ENCODE results near the gene PSMB2.

Gene PSMB2

GRCh38 chr1:35572296-35572695 lies 69.0 kb downstream of the PSMB2 start:
- H3K27ac ChIP-seq (ENCODE audit: low read length): no peak overlapping the region
- no peaks in the 10 kb centered on the region for H3K9me3 ChIP-seq (ENCODE audit: control insufficient read depth in 2 of 2, low read length in 2 of 2)
- H3K4me1 ChIP-seq (ENCODE audit: control insufficient read depth, insufficient read depth, low read length): peaks cover 21% of the 10 kb centered on the region
- no peak overlapping the region for H3K4me3 ChIP-seq (ENCODE audit: low read length in 2 of 2)
- H3K27me3 ChIP-seq (ENCODE audit: control insufficient read depth in 1 of 2, insufficient read depth in 2 of 2, low read length in 2 of 2): peaks cover 54 to 64% of the 10 kb centered on the region in 2 donors
- H3K9ac ChIP-seq (ENCODE audit: low read length in 2 of 2): no peak overlapping the region
- peaks cover 0 to 2% of the 10 kb centered on the region in 2 donors for H3K36me3 ChIP-seq (ENCODE audit: control insufficient read depth in 2 of 2, insufficient read depth in 2 of 2, low read length in 2 of 2)

- H3K4me1 ChIP-seq (ENCODE audit: control insufficient read depth, insufficient read depth, low read length): peaks cover 12% of the 10 kb centered on the region
- H3K9ac ChIP-seq (ENCODE audit: low read length in 2 of 2): no peak overlapping the region
- H3K36me3 ChIP-seq (ENCODE audit: control insufficient read depth in 2 of 2, insufficient read depth in 2 of 2, low read length in 2 of 2): peaks cover 0 to 6% of the 10 kb centered on the region in 2 donors
- no peak overlapping the region for H3K4me3 ChIP-seq (ENCODE audit: low read length in 2 of 2)
- no peaks in the 10 kb centered on the region for H3K9me3 ChIP-seq (ENCODE audit: control insufficient read depth in 2 of 2, low read length in 2 of 2)
- H3K27ac ChIP-seq (ENCODE audit: low read length): no peak overlapping the region
- H3K27me3 ChIP-seq (ENCODE audit: control insufficient read depth in 1 of 2, insufficient read depth in 2 of 2, low read length in 2 of 2): peaks cover 47 to 55% of the 10 kb centered on the region in 2 donors
These were observed 70.1 kb downstream of the PSMB2 start for GRCh38 chr1:35571263-35571662.

- Histone ChIP-seq H3K27me3 (ENCODE audit: control insufficient read depth in 1 of 2, insufficient read depth in 2 of 2, low read length in 2 of 2) (peaks cover 41 to 49% of the 10 kb centered on the region in 2 donors), H3K4me3 (ENCODE audit: low read length in 2 of 2) (no peak overlapping the region), H3K9me3 (ENCODE audit: control insufficient read depth in 2 of 2, low read length in 2 of 2) (no peaks in the 10 kb centered on the region), H3K36me3 (ENCODE audit: control insufficient read depth in 2 of 2, insufficient read depth in 2 of 2, low read length in 2 of 2) (peaks cover 0 to 9% of the 10 kb centered on the region in 2 donors), H3K27ac (ENCODE audit: low read length) (no peak overlapping the region), H3K4me1 (ENCODE audit: control insufficient read depth, insufficient read depth, low read length) (peaks cover 12% of the 10 kb centered on the region), H3K9ac (ENCODE audit: low read length in 2 of 2) (no peak overlapping the region)
These were observed 70.7 kb downstream of the PSMB2 start for GRCh38 chr1:35570589-35571137.

GRCh38 chr1:35569936-35570335 lies 71.4 kb downstream of the PSMB2 start:
- no peak overlapping the region for H3K4me3 ChIP-seq (ENCODE audit: low read length in 2 of 2)
- H3K27me3 ChIP-seq (ENCODE audit: control insufficient read depth in 1 of 2, insufficient read depth in 2 of 2, low read length in 2 of 2): peaks cover 34 to 42% of the 10 kb centered on the region in 2 donors
- H3K9ac ChIP-seq (ENCODE audit: low read length in 2 of 2): no peak overlapping the region
- no peaks in the 10 kb centered on the region for H3K9me3 ChIP-seq (ENCODE audit: control insufficient read depth in 2 of 2, low read length in 2 of 2)
- peaks cover 3 to 9% of the 10 kb centered on the region in 2 donors for H3K36me3 ChIP-seq (ENCODE audit: control insufficient read depth in 2 of 2, insufficient read depth in 2 of 2, low read length in 2 of 2)
- no peak overlapping the region for H3K27ac ChIP-seq (ENCODE audit: low read length)
- peaks cover 12% of the 10 kb centered on the region for H3K4me1 ChIP-seq (ENCODE audit: control insufficient read depth, insufficient read depth, low read length)

- peaks cover 28 to 33% of the 10 kb centered on the region in 2 donors for H3K27me3 ChIP-seq (ENCODE audit: control insufficient read depth in 1 of 2, insufficient read depth in 2 of 2, low read length in 2 of 2)
- peaks cover 16% of the 10 kb centered on the region for H3K4me1 ChIP-seq (ENCODE audit: control insufficient read depth, insufficient read depth, low read length)
- peaks cover 3 to 12% of the 10 kb centered on the region in 2 donors for H3K36me3 ChIP-seq (ENCODE audit: control insufficient read depth in 2 of 2, insufficient read depth in 2 of 2, low read length in 2 of 2)
- H3K9ac ChIP-seq (ENCODE audit: low read length in 2 of 2): no peak overlapping the region
- H3K9me3 ChIP-seq (ENCODE audit: control insufficient read depth in 2 of 2, low read length in 2 of 2): no peaks in the 10 kb centered on the region
- H3K4me3 ChIP-seq (ENCODE audit: low read length in 2 of 2): no peak overlapping the region
- H3K27ac ChIP-seq (ENCODE audit: low read length): no peak overlapping the region
These were observed 72.3 kb downstream of the PSMB2 start for GRCh38 chr1:35568975-35569395.

- no peak overlapping the region for H3K27ac ChIP-seq (ENCODE audit: low read length)
These were observed 73.3 kb downstream of the PSMB2 start for GRCh38 chr1:35567947-35568558.

GRCh38 chr1:35565742-35566133 lies 75.6 kb downstream of the PSMB2 start:
- H3K4me1 ChIP-seq (ENCODE audit: control insufficient read depth, insufficient read depth, low read length): peaks cover 16% of the 10 kb centered on the region
- H3K9me3 ChIP-seq (ENCODE audit: control insufficient read depth in 2 of 2, low read length in 2 of 2): no peaks in the 10 kb centered on the region
- peaks cover 3 to 20% of the 10 kb centered on the region in 2 donors for H3K36me3 ChIP-seq (ENCODE audit: control insufficient read depth in 2 of 2, insufficient read depth in 2 of 2, low read length in 2 of 2)
- no peak overlapping the region for H3K27ac ChIP-seq (ENCODE audit: low read length)
- no peak overlapping the region for H3K9ac ChIP-seq (ENCODE audit: low read length in 2 of 2)
- H3K27me3 ChIP-seq (ENCODE audit: control insufficient read depth in 1 of 2, insufficient read depth in 2 of 2, low read length in 2 of 2): peaks cover 5% of the 10 kb centered on the region in 2 donors
- H3K4me3 ChIP-seq (ENCODE audit: low read length in 2 of 2): no peak overlapping the region

More at GRCh38 chr1:35567947-35568558, 73.3 kb downstream of the PSMB2 start:
- peaks cover 3 to 15% of the 10 kb centered on the region in 2 donors for H3K36me3 ChIP-seq (ENCODE audit: control insufficient read depth in 2 of 2, insufficient read depth in 2 of 2, low read length in 2 of 2)
- H3K4me1 ChIP-seq (ENCODE audit: control insufficient read depth, insufficient read depth, low read length): peaks cover 8% of the 10 kb centered on the region
- peaks cover 23 to 24% of the 10 kb centered on the region in 2 donors for H3K27me3 ChIP-seq (ENCODE audit: control insufficient read depth in 1 of 2, insufficient read depth in 2 of 2, low read length in 2 of 2)
- H3K9me3 ChIP-seq (ENCODE audit: control insufficient read depth in 2 of 2, low read length in 2 of 2): no peaks in the 10 kb centered on the region
- H3K9ac ChIP-seq (ENCODE audit: low read length in 2 of 2): no peak overlapping the region
- no peak overlapping the region for H3K4me3 ChIP-seq (ENCODE audit: low read length in 2 of 2)

GRCh38 chr1:35564884-35565741 lies 76.2 kb downstream of the PSMB2 start:
- H3K9me3 ChIP-seq (ENCODE audit: control insufficient read depth in 2 of 2, low read length in 2 of 2): no peaks in the 10 kb centered on the region
- no peak overlapping the region for H3K4me3 ChIP-seq (ENCODE audit: low read length in 2 of 2)
- peaks cover 3 to 20% of the 10 kb centered on the region in 2 donors for H3K36me3 ChIP-seq (ENCODE audit: control insufficient read depth in 2 of 2, insufficient read depth in 2 of 2, low read length in 2 of 2)
- H3K4me1 ChIP-seq (ENCODE audit: control insufficient read depth, insufficient read depth, low read length): peaks cover 22% of the 10 kb centered on the region
- peaks cover 0 to 2% of the 10 kb centered on the region in 2 donors for H3K27me3 ChIP-seq (ENCODE audit: control insufficient read depth in 1 of 2, insufficient read depth in 2 of 2, low read length in 2 of 2)
- no peak overlapping the region for H3K9ac ChIP-seq (ENCODE audit: low read length in 2 of 2)
- H3K27ac ChIP-seq (ENCODE audit: low read length): no peak overlapping the region

GRCh38 chr1:35564037-35564883 lies 77.1 kb downstream of the PSMB2 start:
- peaks cover 3 to 20% of the 10 kb centered on the region in 2 donors for H3K36me3 ChIP-seq (ENCODE audit: control insufficient read depth in 2 of 2, insufficient read depth in 2 of 2, low read length in 2 of 2)
- no peak overlapping the region for H3K27ac ChIP-seq (ENCODE audit: low read length)
- H3K4me3 ChIP-seq (ENCODE audit: low read length in 2 of 2): no peak overlapping the region
- H3K4me1 ChIP-seq (ENCODE audit: control insufficient read depth, insufficient read depth, low read length): peaks cover 26% of the 10 kb centered on the region
- no peak overlapping the region for H3K9ac ChIP-seq (ENCODE audit: low read length in 2 of 2)
- no peaks in the 10 kb centered on the region for H3K9me3 ChIP-seq (ENCODE audit: control insufficient read depth in 2 of 2, low read length in 2 of 2)
- H3K27me3 ChIP-seq (ENCODE audit: control insufficient read depth in 1 of 2, insufficient read depth in 2 of 2, low read length in 2 of 2): no peaks in the 10 kb centered on the region

- H3K9ac ChIP-seq (ENCODE audit: low read length in 2 of 2): no peak overlapping the region
These were observed 78.2 kb downstream of the PSMB2 start for GRCh38 chr1:35563166-35563565.

More at GRCh38 chr1:35563166-35563565, 78.2 kb downstream of the PSMB2 start:
- Histone ChIP-seq H3K4me1 (ENCODE audit: control insufficient read depth, insufficient read depth, low read length) (peaks cover 36% of the 10 kb centered on the region), H3K9me3 (ENCODE audit: control insufficient read depth in 2 of 2, low read length in 2 of 2) (no peaks in the 10 kb centered on the region), H3K27me3 (ENCODE audit: control insufficient read depth in 1 of 2, insufficient read depth in 2 of 2, low read length in 2 of 2) (no peaks in the 10 kb centered on the region), H3K4me3 (ENCODE audit: low read length in 2 of 2) (no peak overlapping the region), H3K27ac (ENCODE audit: low read length) (no peak overlapping the region), H3K36me3 (ENCODE audit: control insufficient read depth in 2 of 2, insufficient read depth in 2 of 2, low read length in 2 of 2) (peaks cover 3 to 20% of the 10 kb centered on the region in 2 donors)
